Measurements from ENCODE around the gene CASP7. TPM values are rescaled to one million over a fixed set of nuclear protein-coding genes. Genes with fewer than 3 reads are reported as not detected.

CASP7 gene
- total RNA-seq, 4 donors from 2014 or later: 34.0 to 233 (median 101) TPM

GRCh38 chr10:113689574-113689973 lies 9.9 kb downstream of the CASP7 start:
- in situ Hi-C loops (cut with MboI; ENCODE audit: low pct_ligation_motif_present in 1 of 4, low pct_unique_long_range_greater_than_20kb in 1 of 4, low sequenced_read_pairs in 3 of 4): no loop called here

GRCh38 chr10:113690749-113691148 lies 11.0 kb downstream of the CASP7 start:
- peaks cover 0 to 6% (median 0%) of the 10 kb centered on the region in 4 donors for H3K36me3 ChIP-seq
- no peak overlapping the region for H3K27ac ChIP-seq
- no peaks in the 10 kb centered on the region for H3K27me3 ChIP-seq
- peaks cover 8 to 14% of the 10 kb centered on the region in 2 donors for H3K9me3 ChIP-seq
- in situ Hi-C loops (cut with MboI; ENCODE audit: low pct_ligation_motif_present in 1 of 4, low pct_unique_long_range_greater_than_20kb in 1 of 4, low sequenced_read_pairs in 3 of 4) (no loop called here), intact Hi-C loops (cut with DNase I; ENCODE audit: low total_unique reads) (no loop called here)
- DNase-seq: no peak
- no peak overlapping the region for H3K4me3 ChIP-seq
- TF ChIP-seq CTCF (IDR thresholded peaks at IDR 0.05) (no peak), POLR2A (IDR thresholded peaks at IDR 0.05) (no peak)
- peaks cover 0 to 25% (median 8%) of the 10 kb centered on the region in 4 donors for H3K4me1 ChIP-seq
- WGBS, 2 donors (ENCODE audit: low coverage in 1 of 2): 47 to 58% methylated on average over 3 of the region's 3 CpGs

More at GRCh38 chr10:113689574-113689973, 9.9 kb downstream of the CASP7 start:
- Histone ChIP-seq H3K27me3 (no peaks in the 10 kb centered on the region), H3K36me3 (peaks cover 0 to 6% (median 0%) of the 10 kb centered on the region in 4 donors), H3K9me3 (peaks cover 12 to 14% of the 10 kb centered on the region in 2 donors), H3K4me1 (peaks cover 0 to 26% (median 9%) of the 10 kb centered on the region in 4 donors), H3K4me3 (no peak overlapping the region), H3K27ac (no peak overlapping the region)
- no peak for DNase-seq
- intact Hi-C loops (cut with DNase I; ENCODE audit: low total_unique reads): no loop called here
- WGBS, 2 donors (ENCODE audit: low coverage in 1 of 2): 74 to 79% methylated on average over 3 of the region's 3 CpGs
- TF ChIP-seq POLR2AphosphoS5 (IDR thresholded peaks at IDR 0.05): no peak
- TF ChIP-seq POLR2A (IDR thresholded peaks at IDR 0.05): no peak
- no peak for TF ChIP-seq CTCF (IDR thresholded peaks at IDR 0.05)
- TF ChIP-seq EP300 (IDR thresholded peaks at IDR 0.05; ENCODE audit: low read depth): no peak

GRCh38 chr10:113691381-113691780 lies 11.7 kb downstream of the CASP7 start:
- TF ChIP-seq POLR2AphosphoS5 (IDR thresholded peaks at IDR 0.05) (no peak), EP300 (IDR thresholded peaks at IDR 0.05; ENCODE audit: low read depth) (no peak), POLR2A (IDR thresholded peaks at IDR 0.05) (no peak), CTCF (IDR thresholded peaks at IDR 0.05) (no peak)
- 100% methylated on average over 2 of the region's 2 CpGs; no CpG with 5 or more reads in 1 of the 2 donors for WGBS, 2 donors (ENCODE audit: low coverage in 1 of 2)
- in situ Hi-C loops (cut with MboI; ENCODE audit: low pct_ligation_motif_present in 1 of 4, low pct_unique_long_range_greater_than_20kb in 1 of 4, low sequenced_read_pairs in 3 of 4): no loop called here

GRCh38 chr10:113692271-113692670 lies 12.6 kb downstream of the CASP7 start:
- in situ Hi-C loops (cut with MboI; ENCODE audit: low pct_ligation_motif_present in 1 of 4, low pct_unique_long_range_greater_than_20kb in 1 of 4, low sequenced_read_pairs in 3 of 4): no loop called here
- Histone ChIP-seq H3K4me3 (no peak overlapping the region), H3K36me3 (peaks cover 0 to 9% (median 0%) of the 10 kb centered on the region in 4 donors), H3K27ac (no peak overlapping the region), H3K27me3 (no peaks in the 10 kb centered on the region), H3K4me1 (peaks cover 0 to 17% (median 6%) of the 10 kb centered on the region in 4 donors), H3K9me3 (peaks cover 4 to 10% of the 10 kb centered on the region in 2 donors)
- intact Hi-C loops (cut with DNase I; ENCODE audit: low total_unique reads): no loop called here
- WGBS, 2 donors (ENCODE audit: low coverage in 1 of 2): 96% methylated on average over 6 of the region's 6 CpGs; no CpG with 5 or more reads in 1 of the 2 donors
- TF ChIP-seq POLR2A (IDR thresholded peaks at IDR 0.05) (no peak), CTCF (IDR thresholded peaks at IDR 0.05) (no peak), EP300 (IDR thresholded peaks at IDR 0.05; ENCODE audit: low read depth) (no peak), POLR2AphosphoS5 (IDR thresholded peaks at IDR 0.05) (no peak)
- no peak for DNase-seq

More at GRCh38 chr10:113691381-113691780, 11.7 kb downstream of the CASP7 start:
- Histone ChIP-seq H3K4me3 (no peak overlapping the region), H3K27me3 (no peaks in the 10 kb centered on the region), H3K9me3 (peaks cover 4 to 14% of the 10 kb centered on the region in 2 donors), H3K36me3 (peaks cover 0 to 6% (median 0%) of the 10 kb centered on the region in 4 donors), H3K27ac (no peak overlapping the region), H3K4me1 (peaks cover 0 to 19% (median 6%) of the 10 kb centered on the region in 4 donors)
- DNase-seq: no peak
- intact Hi-C loops (cut with DNase I; ENCODE audit: low total_unique reads): no loop called here
